ENCODE results near the gene AKT1.
"Not testable (repeated sequence)": the region's sequence is repeated elsewhere in the genome, so short reads cannot be mapped to it uniquely, and the experiment has no call there.

The AKT1 gene

GRCh38 chr14:104818714-104819161 lies 23.2 kb upstream of the AKT1 start:
- no peak for DNase-seq (ENCODE audit: low read depth)

DNA sequence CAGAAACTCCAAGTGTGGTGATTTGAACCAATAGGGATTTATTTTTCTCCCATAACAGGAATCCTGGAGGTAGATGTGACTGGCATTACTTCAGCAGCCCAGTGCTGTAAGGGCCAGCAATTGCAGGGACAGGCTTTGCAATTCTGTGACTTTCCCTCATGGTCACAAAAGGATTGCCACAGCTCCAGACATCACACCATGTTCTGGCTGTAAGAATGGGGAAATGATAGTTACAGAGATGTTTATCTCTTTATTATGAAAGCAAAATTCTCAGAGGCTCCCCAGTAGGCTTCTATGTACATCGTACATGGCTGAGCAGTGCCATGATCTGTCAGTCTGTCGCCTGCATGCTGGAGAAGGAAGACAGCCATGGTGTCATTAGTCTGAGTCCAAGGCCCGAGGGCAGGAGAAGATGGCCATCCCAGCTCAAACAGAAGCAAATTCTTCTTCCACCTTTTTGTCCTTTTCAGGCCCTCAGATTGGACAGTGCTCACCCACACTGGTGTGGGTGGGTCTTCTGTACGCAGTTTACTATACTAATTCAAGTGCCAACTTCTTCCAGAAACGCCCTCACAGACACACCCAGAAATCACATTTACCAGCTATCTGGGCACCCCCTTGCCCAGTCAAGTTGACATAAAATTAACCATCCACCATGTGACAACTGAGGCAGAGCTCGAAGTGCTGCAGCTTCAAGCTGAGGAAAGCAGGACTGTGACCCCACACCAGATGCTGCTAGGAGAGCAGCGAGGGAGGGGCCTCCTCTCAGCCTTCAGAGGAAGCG lies 22.6 kb upstream of the AKT1 start:
- DNase-seq (ENCODE audit: low read depth): no peak

GRCh38 chr14:104816616-104816884 lies 21.0 kb upstream of the AKT1 start:
- DNase-seq (ENCODE audit: low read depth): no peak

- not testable (repeated sequence) for DNase-seq (ENCODE audit: low read depth)
Measured at GRCh38 chr14:104814701-104815100, 19.2 kb upstream of the AKT1 start.

DNA sequence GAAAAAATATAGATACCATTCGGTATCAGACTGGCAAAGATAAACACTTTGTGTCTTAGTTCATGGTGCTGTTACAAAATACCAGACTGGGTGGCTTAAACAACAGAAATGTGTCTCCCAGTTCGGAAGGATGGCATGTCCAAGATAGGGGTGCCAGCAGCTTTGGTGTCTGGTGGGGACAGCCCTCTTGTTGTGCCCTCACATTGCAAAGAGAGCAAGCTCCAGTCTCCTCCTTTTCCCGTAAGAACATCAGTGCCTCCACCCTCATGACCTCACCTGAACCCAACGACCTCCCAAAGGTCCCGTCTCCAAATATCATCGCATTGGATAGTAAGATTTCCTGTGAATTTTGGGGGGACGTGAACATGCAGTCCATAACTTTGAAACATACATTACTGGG lies 17.7 kb upstream of the AKT1 start:
- no peak for DNase-seq (ENCODE audit: low read depth)

- DNase-seq (ENCODE audit: low read depth): no peak
Measured at GRCh38 chr14:104810316-104810715, 14.8 kb upstream of the AKT1 start.

GRCh38 chr14:104808456-104808855 lies 12.9 kb upstream of the AKT1 start:
- DNase-seq (ENCODE audit: low read depth): no peak

DNA sequence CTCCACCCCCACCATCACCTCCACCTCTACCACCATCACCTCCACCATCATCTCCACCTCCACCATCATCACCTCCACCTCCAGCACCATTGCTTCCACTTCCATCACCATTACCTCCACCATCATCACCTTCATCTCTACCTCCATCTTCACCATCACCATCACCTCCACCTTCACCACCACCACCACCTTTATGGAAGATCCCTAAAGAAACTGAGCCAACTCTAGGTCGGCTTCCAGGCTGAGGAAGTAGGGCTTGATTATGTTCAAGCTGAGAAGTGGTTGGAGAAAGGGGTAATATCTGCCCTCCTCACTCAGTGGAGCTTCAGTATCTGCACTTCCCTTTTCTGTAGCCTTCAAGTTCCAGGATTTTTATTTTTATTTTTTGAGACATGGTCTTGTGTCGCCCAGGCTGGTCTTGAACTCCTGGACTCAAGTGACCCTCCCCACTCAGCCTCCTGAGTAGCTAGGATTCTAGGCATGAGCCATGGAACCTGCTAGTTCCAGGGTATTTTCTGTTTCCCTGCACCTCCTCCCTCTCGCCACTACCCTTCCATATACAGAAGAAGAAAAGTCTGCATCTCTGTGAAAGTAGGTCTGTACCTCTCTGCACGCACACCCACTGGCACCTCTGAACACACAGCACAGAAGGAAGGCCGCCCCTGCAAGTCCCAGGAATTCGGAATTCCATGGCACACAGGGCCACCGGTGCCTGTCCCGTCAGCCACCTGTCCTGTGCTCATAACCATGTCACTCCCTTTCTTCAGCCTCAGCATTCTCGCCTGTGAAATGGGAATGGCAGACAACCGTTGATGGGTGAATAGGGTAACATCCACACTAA lies 11.3 kb upstream of the AKT1 start:
- no peak for DNase-seq (ENCODE audit: low read depth)

DNA sequence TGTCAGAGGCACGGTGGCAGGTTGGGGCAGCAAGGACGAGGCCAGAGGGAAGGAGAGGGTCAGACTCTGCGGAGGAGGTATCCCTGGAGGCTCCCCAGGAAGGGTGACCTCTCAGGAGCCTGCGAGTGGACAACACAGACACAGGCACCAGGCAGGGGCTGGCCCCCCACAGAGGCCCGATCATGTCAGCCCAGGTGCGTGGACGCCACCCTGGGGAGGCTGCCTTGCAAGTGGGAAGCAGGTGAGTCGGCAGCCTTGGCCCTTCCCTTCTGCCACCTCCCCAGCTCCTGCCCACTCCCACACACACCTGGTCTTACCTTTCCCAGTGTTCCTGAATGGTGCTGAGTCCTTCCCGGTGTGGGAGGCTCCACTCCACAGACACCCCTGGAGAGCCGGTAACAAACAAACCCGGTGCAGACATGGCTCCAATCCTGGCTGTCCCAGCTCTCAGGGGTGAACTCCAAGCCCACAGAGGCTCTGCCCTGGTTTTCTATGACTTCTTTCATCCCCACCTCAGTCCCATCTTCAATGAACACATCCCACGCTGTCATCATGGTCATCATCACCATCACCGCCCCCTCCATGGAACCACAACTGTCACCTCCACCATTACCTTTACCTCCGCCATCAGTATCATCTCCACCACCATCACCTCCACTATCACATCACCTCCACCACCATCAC lies 10.5 kb upstream of the AKT1 start:
- no peak for DNase-seq (ENCODE audit: low read depth)

DNA sequence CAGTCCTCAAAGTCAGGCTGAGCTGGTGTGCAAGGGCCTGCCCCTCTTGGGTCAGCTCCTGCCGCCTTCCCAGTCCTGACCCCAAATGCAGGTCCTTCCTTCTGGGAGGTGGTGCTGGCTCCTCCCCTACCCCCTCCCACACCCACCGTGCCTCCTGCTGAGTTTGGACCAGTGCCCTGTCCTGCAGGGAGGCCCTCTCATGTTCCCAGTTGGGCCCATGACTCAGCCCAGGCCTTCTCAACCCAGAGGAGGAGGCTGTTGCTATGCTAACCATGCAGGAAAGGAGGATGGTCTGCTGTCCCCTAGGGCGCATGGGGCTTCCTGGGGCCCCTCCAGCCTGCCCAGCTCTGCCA lies 9.8 kb upstream of the AKT1 start:
- no peak for DNase-seq (ENCODE audit: low read depth)

DNA sequence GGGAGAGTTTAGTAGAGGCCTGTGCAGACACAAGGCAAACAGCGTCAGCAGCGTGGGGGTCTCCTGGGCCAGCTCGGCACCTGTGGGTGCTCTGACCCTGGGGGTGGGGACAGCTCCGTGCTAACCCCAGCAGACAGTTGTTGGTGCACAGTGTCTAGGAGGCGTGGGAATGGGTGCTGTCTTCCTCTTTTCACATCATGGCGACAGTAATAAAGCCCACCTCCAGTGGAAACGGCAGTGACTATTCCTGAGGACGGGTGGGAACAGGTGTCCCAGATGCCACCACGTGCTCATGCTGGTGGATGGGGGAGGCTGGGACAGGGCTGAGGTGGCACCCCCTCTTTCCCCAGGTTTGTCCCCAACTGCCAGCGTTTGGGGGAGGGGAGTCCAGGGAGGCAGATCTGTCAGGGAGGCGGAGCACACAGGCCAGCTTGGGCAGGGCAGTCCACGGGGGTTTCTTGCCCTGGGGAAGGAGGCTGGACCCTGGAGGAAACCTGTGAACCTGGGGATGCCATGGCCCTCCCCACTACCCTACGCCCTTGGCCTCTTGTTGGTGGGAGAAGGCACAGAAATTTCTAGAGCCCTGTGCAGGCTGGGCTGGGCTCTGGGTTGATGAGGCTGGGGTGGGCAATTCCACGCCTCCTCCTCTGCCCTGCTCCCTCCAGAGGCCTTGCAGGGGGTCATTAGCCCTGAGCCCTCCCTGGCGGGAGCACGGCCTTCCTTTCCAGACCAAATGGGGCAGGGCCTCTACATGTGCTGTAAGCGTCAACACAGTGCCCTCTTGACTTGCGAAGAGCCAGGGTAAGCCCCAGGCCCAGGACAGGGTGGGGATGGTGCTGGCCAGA lies 9.2 kb upstream of the AKT1 start:
- no peak for DNase-seq (ENCODE audit: low read depth)

DNA sequence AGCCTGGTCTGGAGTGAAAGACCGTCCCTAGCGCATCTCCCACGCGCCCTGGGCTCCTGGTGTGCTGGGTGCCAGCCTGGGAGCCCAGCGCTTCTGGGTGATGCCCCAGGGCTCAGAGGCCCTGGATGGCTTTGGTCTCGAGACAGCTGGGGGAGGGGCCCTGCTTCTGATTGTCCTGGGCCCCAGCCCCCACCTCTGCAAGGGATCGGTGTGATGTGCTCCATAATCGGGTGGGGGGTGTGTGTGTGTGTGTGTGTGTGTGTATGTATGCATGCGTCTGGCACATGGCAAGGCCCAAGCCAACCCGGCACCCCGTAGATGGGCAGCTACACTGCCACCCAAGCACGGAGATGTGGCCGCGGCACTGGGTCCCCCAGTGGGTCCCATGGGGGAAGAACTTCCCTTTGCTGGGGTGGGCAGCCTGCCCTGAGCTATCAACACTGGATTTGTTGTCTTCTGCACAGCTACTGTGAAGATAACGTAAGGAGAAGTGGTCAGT lies 8.4 kb upstream of the AKT1 start:
- DNase-seq (ENCODE audit: low read depth): no peak

DNA sequence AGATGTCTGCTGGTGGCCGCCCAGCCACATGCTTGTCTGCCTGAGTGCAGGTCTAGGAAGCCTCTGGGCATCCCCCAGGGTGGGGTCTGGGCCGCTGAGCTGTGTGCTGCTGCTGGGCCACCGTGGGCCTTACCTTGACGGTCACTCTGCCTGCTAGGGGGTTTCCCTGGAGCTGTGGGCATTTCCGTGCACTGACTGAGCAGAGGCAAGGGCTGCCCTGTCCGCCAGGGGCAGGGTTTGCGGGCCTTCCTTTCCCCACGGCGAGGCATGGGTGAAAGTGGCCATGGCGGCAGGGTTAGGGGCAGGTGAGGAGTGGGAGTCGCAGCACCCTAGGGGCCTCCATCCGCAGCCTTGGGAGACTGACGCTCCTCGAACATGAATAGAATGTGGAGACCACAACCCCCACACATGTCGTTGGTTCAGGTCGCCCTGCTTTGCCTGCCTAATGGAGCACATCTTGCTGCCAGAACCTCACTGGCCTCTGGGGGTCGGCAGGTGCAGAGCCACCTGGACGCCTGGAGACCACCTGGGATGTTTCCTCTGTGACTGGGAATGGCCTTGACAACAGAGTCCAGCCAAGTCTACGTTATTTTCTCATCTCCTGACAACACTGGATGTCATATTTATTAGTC lies 7.8 kb upstream of the AKT1 start:
- DNase-seq (ENCODE audit: low read depth): no peak

GRCh38 chr14:104802394-104803184 lies 7.0 kb upstream of the AKT1 start:
- no peak for DNase-seq (ENCODE audit: low read depth)

- DNase-seq (ENCODE audit: low read depth): no peak
Measured at GRCh38 chr14:104801520-104802393, 6.2 kb upstream of the AKT1 start.

DNA sequence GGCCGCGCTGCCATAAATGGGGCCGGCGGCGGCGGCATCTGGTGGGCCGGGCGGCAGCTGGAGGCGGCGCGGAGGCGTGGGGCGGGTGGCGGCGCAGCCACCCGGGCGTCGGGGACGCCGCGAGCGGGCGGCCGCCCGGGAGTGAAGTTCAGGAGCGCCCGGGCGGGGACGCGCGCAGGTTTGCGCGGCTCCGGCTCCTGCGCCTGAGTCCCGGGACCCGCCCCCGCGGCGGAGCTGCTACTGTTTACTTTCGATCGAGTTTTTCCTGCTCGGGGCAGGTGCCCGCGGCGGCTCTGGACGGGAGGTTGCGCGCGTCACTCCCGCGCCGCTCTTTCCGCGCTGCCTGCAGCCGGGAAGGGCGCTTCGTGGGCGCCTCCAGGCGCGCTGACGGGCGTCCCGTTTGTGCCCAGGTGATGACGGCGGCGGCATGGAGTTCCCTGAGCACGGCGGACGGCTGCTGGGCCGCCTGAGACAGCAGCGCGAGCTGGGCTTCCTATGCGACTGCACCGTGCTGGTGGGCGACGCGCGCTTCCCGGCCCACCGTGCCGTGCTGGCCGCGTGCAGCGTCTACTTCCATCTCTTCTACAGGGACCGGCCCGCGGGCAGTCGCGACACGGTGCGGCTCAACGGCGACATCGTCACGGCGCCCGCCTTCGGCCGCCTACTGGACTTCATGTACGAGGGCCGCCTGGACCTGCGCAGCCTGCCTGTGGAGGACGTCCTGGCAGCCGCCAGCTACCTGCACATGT lies 5.4 kb upstream of the AKT1 start, which contains the start of gene ZBTB42:
ZBTB42 (plus strand) TSS at position 331 of the 749 bp plus-strand sequence; CDS start at position 428, 97 bp downstream.
- peak; percentile 52 for DNase-seq (ENCODE audit: low read depth)

DNA sequence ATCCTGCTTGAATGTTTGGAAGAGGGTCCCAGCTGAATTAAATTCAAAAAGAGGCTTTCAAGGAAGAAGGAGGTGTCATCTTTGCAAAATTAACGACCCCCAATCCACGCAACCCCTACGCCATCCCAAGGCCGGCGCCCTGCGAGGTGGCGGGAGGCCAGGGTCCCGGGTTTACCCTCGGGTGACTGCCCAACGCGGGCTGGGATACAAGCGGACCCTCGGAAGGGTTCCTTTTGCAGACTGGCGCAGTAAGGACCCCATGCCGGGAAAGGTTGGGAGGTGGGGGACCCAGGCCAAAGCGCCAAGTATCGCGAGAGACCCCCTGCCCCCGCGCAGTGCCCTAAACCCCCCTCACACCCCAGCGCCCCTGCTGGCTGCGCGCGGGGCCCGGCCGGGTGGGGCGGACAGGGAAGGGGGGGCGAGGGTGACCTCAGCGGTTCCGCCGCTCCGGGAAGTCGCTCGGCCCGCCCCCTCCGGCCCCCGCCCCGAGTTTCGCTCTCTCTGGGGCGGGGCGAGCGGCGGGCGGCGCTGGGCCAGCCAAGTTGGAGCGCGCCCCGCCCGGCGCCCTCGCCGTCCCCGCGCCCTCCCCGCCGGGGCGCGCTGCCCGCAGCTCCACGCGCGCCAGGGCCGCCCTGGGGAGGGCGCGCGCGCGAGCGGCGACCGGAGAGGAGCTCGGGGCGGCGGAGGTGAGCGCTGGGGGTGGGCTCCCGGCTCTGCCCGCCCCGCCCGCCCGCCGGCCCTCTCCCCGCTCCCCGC lies 4.6 kb upstream of the AKT1 start:
- peak; percentile 72 for DNase-seq (ENCODE audit: low read depth)
